ENCODE measurements around the gene NBEAL1.

GRCh38 chr2:203209538-203209937 is 194.9 kb downstream of the NBEAL1 start:
- TF ChIP-seq CTCF (IDR thresholded peaks at IDR 0.05; ENCODE audit: control extremely low read depth in 1 of 3, insufficient read depth in 1 of 3, low read depth in 1 of 3, low read length in 3 of 3) = no peak
- no peak for TF ChIP-seq POLR2A (IDR thresholded peaks at IDR 0.05; ENCODE audit: control extremely low read depth in 1 of 2, low read depth in 2 of 2, low read length in 2 of 2)
- TF ChIP-seq EP300 (IDR thresholded peaks at IDR 0.05; ENCODE audit: borderline replicate concordance in 1 of 2, low read depth in 2 of 2, low read length in 2 of 2) = no peak
- no peak for TF ChIP-seq BACH1 (IDR thresholded peaks at IDR 0.05; ENCODE audit: low read length)
- no peak for TF ChIP-seq EGR1 (IDR thresholded peaks at IDR 0.05; ENCODE audit: borderline replicate concordance, low read depth, low read length)
- no peak for TF ChIP-seq BRCA1 (IDR thresholded peaks at IDR 0.05; ENCODE audit: low read depth, low read length)
- no peak for TF ChIP-seq POLR2AphosphoS5 (IDR thresholded peaks at IDR 0.05; ENCODE audit: low read depth, low read length)
- no peak for TF ChIP-seq HDAC2 (IDR thresholded peaks at IDR 0.05; ENCODE audit: borderline replicate concordance in 1 of 2, low read depth in 2 of 2, low read length in 2 of 2)
- TF ChIP-seq JUND (IDR thresholded peaks at IDR 0.05; ENCODE audit: low read length) = no peak
- TF ChIP-seq RNF2 (IDR thresholded peaks at IDR 0.05; ENCODE audit: borderline replicate concordance, low read depth, low read length, missing control alignments, poor library complexity, severe bottlenecking) = no peak
